H9 (cell line): ENCODE data around the gene BRINP2. TPM values are rescaled to one million over a fixed set of nuclear protein-coding genes. Genes with fewer than 3 reads are reported as not detected.

Experiments
- DNase-seq: peaks from one replicate; pipeline ENCODE4 v3.0.0-alpha.2; 2017
- H2AFZ ChIP-seq: one replicate; pipeline ENCODE4 v1.6.1; 2013; ENCODE audit warnings: mild to moderate bottlenecking, low read length, control low read depth, moderate library complexity
- H2AK5ac ChIP-seq: 2 replicates; pipeline ENCODE4 v1.6.1; 2013; ENCODE audit warnings: low read length, control low read depth, mixed read lengths; ENCODE audit not compliant: insufficient read length
- H2BK120ac ChIP-seq: one replicate; pipeline ENCODE4 v1.6.1; 2013; ENCODE audit warnings: low read depth, mild to moderate bottlenecking, low read length, control low read depth, inconsistent platforms; ENCODE audit not compliant: poor library complexity, severe bottlenecking
- H2BK12ac ChIP-seq: 2 replicates; pipeline ENCODE4 v1.6.1; 2013; ENCODE audit warnings: low read length, control low read depth, mixed read lengths, low read depth; ENCODE audit not compliant: insufficient read length
- H2BK15ac ChIP-seq: 2 replicates; pipeline ENCODE4 v1.6.1; 2013; ENCODE audit warnings: low read depth, low read length, control low read depth
- H2BK20ac ChIP-seq: one replicate; pipeline ENCODE4 v1.6.1; 2013; ENCODE audit warnings: low read depth, mild to moderate bottlenecking, low read length, control low read depth, inconsistent platforms; ENCODE audit not compliant: poor library complexity, severe bottlenecking
- H2BK5ac ChIP-seq: 2 replicates; pipeline ENCODE4 v1.6.1; 2013; ENCODE audit warnings: low read length, control low read depth, mixed read lengths; ENCODE audit not compliant: insufficient read length
- H3K14ac ChIP-seq: 2 replicates; pipeline ENCODE4 v1.6.1; 2013; ENCODE audit warnings: low read length, control low read depth; ENCODE audit not compliant: insufficient read depth
- H3K18ac ChIP-seq: 2 replicates; pipeline ENCODE4 v1.6.1; 2013; ENCODE audit warnings: low read depth, mild to moderate bottlenecking, mixed read lengths, low read length, control low read depth; ENCODE audit not compliant: insufficient read length
- H3K23ac ChIP-seq: 2 replicates; pipeline ENCODE4 v1.6.1; 2013; ENCODE audit warnings: low read length, control low read depth, mixed read lengths, low read depth; ENCODE audit not compliant: insufficient read length
- H3K23me2 ChIP-seq: 2 replicates; pipeline ENCODE4 v1.6.1; 2013; ENCODE audit warnings: low read depth, mild to moderate bottlenecking, mixed read lengths, low read length, control low read depth; ENCODE audit not compliant: insufficient read length, poor library complexity, severe bottlenecking
- H3K27ac ChIP-seq: 2 replicates; pipeline ENCODE4 v1.5.1; 2013; ENCODE audit warnings: low read length, control low read depth, mixed read lengths, low read depth; ENCODE audit not compliant: insufficient read length
- H3K27me3 ChIP-seq: 2 replicates; pipeline ENCODE4 v1.6.1; 2013; ENCODE audit warnings: low read length, control low read depth, inconsistent platforms; ENCODE audit not compliant: insufficient read depth
- H3K4ac ChIP-seq: 2 replicates; pipeline ENCODE4 v1.6.1; 2013; ENCODE audit warnings: low read depth, mild to moderate bottlenecking, control low read depth, inconsistent platforms, low read length, moderate library complexity
- H3K4me1 ChIP-seq: 2 replicates; pipeline ENCODE4 v1.6.1; 2013; ENCODE audit warnings: low read length, control low read depth, inconsistent platforms; ENCODE audit not compliant: insufficient read depth
- H3K4me2 ChIP-seq: 2 replicates; pipeline ENCODE4 v1.6.1; 2013; ENCODE audit warnings: low read length, control low read depth, mixed read lengths; ENCODE audit not compliant: insufficient read length, insufficient read depth
- H3K56ac ChIP-seq: 2 replicates; pipeline ENCODE4 v1.6.1; 2013; ENCODE audit warnings: low read depth, mild to moderate bottlenecking, mixed read lengths, low read length, control low read depth; ENCODE audit not compliant: insufficient read length
- H3K79me1 ChIP-seq: 2 replicates; pipeline ENCODE4 v1.6.1; 2013; ENCODE audit warnings: low read depth, mild to moderate bottlenecking, moderate library complexity, low read length, control low read depth, inconsistent platforms; ENCODE audit not compliant: insufficient read depth, poor library complexity, severe bottlenecking
- H3K79me2 ChIP-seq: 2 replicates; pipeline ENCODE4 v1.6.1; 2013; ENCODE audit warnings: low read length, control low read depth, inconsistent platforms; ENCODE audit not compliant: insufficient read depth
- H3K9ac ChIP-seq: 2 replicates; pipeline ENCODE4 v1.6.1; 2013; ENCODE audit warnings: low read length, control low read depth, mixed read lengths; ENCODE audit not compliant: insufficient read length; ENCODE audit errors: extremely low read depth
- H3K9me3 ChIP-seq: one replicate; pipeline ENCODE4 v1.6.1; 2013; ENCODE audit warnings: low read depth, low read length, inconsistent platforms; ENCODE audit not compliant: control insufficient read depth
- H3T11ph ChIP-seq: one replicate; pipeline ENCODE4 v1.6.1; 2013; ENCODE audit warnings: mild to moderate bottlenecking, low read length, control low read depth, inconsistent platforms
- H4K20me1 ChIP-seq: one replicate; pipeline ENCODE4 v1.6.1; 2013; ENCODE audit not compliant: control insufficient read depth, insufficient read length, insufficient read depth
- H4K5ac ChIP-seq: 2 replicates; pipeline ENCODE4 v1.6.1; 2013; ENCODE audit warnings: low read depth, mild to moderate bottlenecking, mixed read lengths, low read length, control low read depth; ENCODE audit not compliant: insufficient read length
- H4K8ac ChIP-seq: replicated peaks from 2 replicates; pipeline ENCODE4 v1.6.1; 2013; ENCODE audit warnings: low read length, control low read depth, mixed read lengths, low read depth; ENCODE audit not compliant: insufficient read length
- H4K91ac ChIP-seq: 2 replicates; pipeline ENCODE4 v1.6.1; 2013; ENCODE audit warnings: low read depth, mild to moderate bottlenecking, moderate library complexity, mixed read lengths, low read length, control low read depth; ENCODE audit not compliant: insufficient read length
- H3K27ac Mint-ChIP-seq, 3 experiments: 2 replicates in 2 of 3; 3 replicates in 1 of 3; pipeline ENCODE4 v1.8.0; 2020 to 2021; ENCODE audit warnings: mixed read lengths in 3 of 3, mild to moderate bottlenecking in 1 of 3, moderate library complexity in 1 of 3
- H3K27me3 Mint-ChIP-seq: 2 replicates; pipeline ENCODE4 v1.8.0; 2021; ENCODE audit warnings: low read depth, mild to moderate bottlenecking, moderate library complexity, mixed read lengths
- H3K36me3 Mint-ChIP-seq, 3 experiments: 2 replicates in 2 of 3; 3 replicates in 1 of 3; pipeline ENCODE4 v1.8.0; 2020 to 2021; ENCODE audit warnings: low read depth in 3 of 3, mixed read lengths in 3 of 3; ENCODE audit not compliant: insufficient read depth in 1 of 3
- H3K4me1 Mint-ChIP-seq, 2 experiments: 2 replicates each; pipeline ENCODE4 v1.8.0; 2020; ENCODE audit warnings: mixed read lengths in 2 of 2
- H3K4me3 Mint-ChIP-seq, 2 experiments: 2 replicates in 1 of 2; 3 replicates in 1 of 2; pipeline ENCODE4 v1.8.0; 2020 to 2021; ENCODE audit warnings: mild to moderate bottlenecking in 2 of 2, mixed read lengths in 2 of 2, moderate library complexity in 1 of 2
- H3K9me3 Mint-ChIP-seq, 2 experiments: 2 replicates in 1 of 2; 3 replicates in 1 of 2; pipeline ENCODE4 v1.8.0; 2020; ENCODE audit warnings: mild to moderate bottlenecking in 2 of 2, mixed read lengths in 2 of 2, moderate library complexity in 1 of 2
- CTCF ChIP-seq: fragments of 200-600 bp; sonication (generic); conservative IDR thresholded peaks from 3 replicates; pipeline ENCODE4 v1.8.0; 2021; ENCODE audit warnings: antibody characterized with exemption, mild to moderate bottlenecking
- total RNA-seq: library from RNA; stranded (reverse); gene quantifications from 2 replicates; pipeline ENCODE4 v1.2.1, GENCODE V29; 2021

BRINP2 gene
- total RNA-seq, 1 experiment from 2014 or later, result not detected

GRCh38 chr1:177252877-177253276, 82.1 kb downstream of the BRINP2 start:
- H3K36me3 Mint-ChIP-seq, result no peaks in the 10 kb centered on the region

More at GRCh38 chr1:177252877-177253276, 82.1 kb downstream of the BRINP2 start:
- H2BK15ac ChIP-seq, result no peak overlapping the region
- H2AFZ ChIP-seq, result no peak overlapping the region
- Mint-ChIP-seq H3K27ac (no peak overlapping the region), H3K9me3 (no peaks in the 10 kb centered on the region), H3K4me3 (no peak overlapping the region), H3K27me3 (no peaks in the 10 kb centered on the region; the same call in none of the 2 replicates), H3K4me1 (peaks cover 12 to 20% of the 10 kb centered on the region in 2 experiments)
- no peak overlapping the region for H3K27ac ChIP-seq
- no peak overlapping the region for H4K5ac ChIP-seq
- H2AK5ac ChIP-seq, result no peak overlapping the region
- no peak overlapping the region for H2BK5ac ChIP-seq
- no peak for DNase-seq
- no peak overlapping the region for H2BK20ac ChIP-seq
- no peak for TF ChIP-seq CTCF
- H3K4ac ChIP-seq, result no peak overlapping the region
- no peaks in the 10 kb centered on the region for H4K20me1 ChIP-seq
- H3T11ph ChIP-seq, result no peak overlapping the region
- no peaks in the 10 kb centered on the region for H3K79me1 ChIP-seq
- no peaks in the 10 kb centered on the region for H3K79me2 ChIP-seq
- no peaks in the 10 kb centered on the region for H3K23me2 ChIP-seq
- no peak overlapping the region for H3K4me2 ChIP-seq
- H2BK12ac ChIP-seq, result no peak overlapping the region
- no peak overlapping the region for H4K91ac ChIP-seq
- H3K9ac ChIP-seq, result no peak overlapping the region
- no peak overlapping the region for H2BK120ac ChIP-seq
- no peaks in the 10 kb centered on the region for H3K4me1 ChIP-seq
- H3K23ac ChIP-seq, result no peak overlapping the region
- no peak overlapping the region for H4K8ac ChIP-seq
- no peaks in the 10 kb centered on the region for H3K9me3 ChIP-seq
- no peak overlapping the region for H3K18ac ChIP-seq
- H3K27me3 ChIP-seq, result no peaks in the 10 kb centered on the region
- H3K14ac ChIP-seq, result no peak overlapping the region
- no peak overlapping the region for H3K56ac ChIP-seq
